Measurements from ENCODE around the gene RPS6KB2.

RPS6KB2 gene

DNA sequence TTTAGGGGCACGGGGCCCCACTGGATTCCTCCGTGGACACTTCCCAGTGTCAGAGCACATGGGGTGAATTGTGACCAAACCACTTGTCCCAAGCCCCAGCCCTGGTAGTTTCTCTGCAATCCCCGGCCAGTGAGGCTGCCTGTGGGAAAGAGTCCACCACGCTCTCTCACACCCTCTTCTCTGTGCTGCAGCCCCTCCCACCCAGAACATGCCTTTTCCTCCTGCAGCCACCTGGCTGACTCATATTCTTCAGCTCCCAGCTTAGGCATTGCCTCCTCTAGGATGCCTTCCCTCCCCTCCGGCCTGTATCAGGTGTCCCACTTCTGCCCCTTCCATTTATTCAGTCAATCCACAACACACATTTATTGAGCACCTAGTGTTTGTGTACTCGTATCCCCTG, 5.4 kb upstream of the RPS6KB2 start:
- TF ChIP-seq REST (IDR thresholded peaks at IDR 0.05; ENCODE audit: insufficient read depth in 1 of 2, low read depth in 2 of 2, low read length in 2 of 2) (no peak), TAF1 (IDR thresholded peaks at IDR 0.05; ENCODE audit: borderline replicate concordance, insufficient read depth, low read length) (no peak), FOXP2 (optimal IDR thresholded peaks at IDR 0.05; ENCODE audit: borderline replicate concordance, extremely low read depth, extremely low read length, insufficient read depth) (no peak), SIN3A (IDR thresholded peaks at IDR 0.05; ENCODE audit: borderline replicate concordance, insufficient read depth, low read length) (no peak), POLR2AphosphoS5 (IDR thresholded peaks at IDR 0.05; ENCODE audit: low read depth, low read length) (no peak)

DNA sequence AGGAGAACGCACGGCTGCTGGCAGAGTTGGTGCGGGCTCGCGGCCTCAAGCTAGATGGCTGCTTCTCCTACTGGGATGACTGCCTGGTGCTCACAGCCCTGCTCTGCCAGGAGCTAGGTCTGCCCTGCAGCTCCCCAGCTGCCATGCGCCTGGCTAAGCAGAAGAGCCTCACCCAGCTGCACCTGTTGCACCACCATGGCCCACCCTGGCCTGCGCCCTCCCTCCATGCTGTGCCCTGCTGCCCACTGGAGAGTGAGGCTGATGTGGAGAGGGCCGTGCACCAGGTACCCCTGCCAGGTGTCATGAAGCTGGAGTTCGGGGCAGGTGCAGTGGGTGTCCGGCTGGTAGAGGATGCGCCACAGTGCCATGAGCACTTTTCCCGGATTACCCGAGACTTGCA, 4.8 kb upstream of the RPS6KB2 start:
- TF ChIP-seq SIN3A (IDR thresholded peaks at IDR 0.05; ENCODE audit: borderline replicate concordance, insufficient read depth, low read length), result no peak
- no peak for TF ChIP-seq FOXP2 (optimal IDR thresholded peaks at IDR 0.05; ENCODE audit: borderline replicate concordance, extremely low read depth, extremely low read length, insufficient read depth)
- TF ChIP-seq TAF1 (IDR thresholded peaks at IDR 0.05; ENCODE audit: borderline replicate concordance, insufficient read depth, low read length), result no peak
- no peak for TF ChIP-seq POLR2AphosphoS5 (IDR thresholded peaks at IDR 0.05; ENCODE audit: low read depth, low read length)
- no peak for TF ChIP-seq REST (IDR thresholded peaks at IDR 0.05; ENCODE audit: insufficient read depth in 1 of 2, low read depth in 2 of 2, low read length in 2 of 2)

DNA sequence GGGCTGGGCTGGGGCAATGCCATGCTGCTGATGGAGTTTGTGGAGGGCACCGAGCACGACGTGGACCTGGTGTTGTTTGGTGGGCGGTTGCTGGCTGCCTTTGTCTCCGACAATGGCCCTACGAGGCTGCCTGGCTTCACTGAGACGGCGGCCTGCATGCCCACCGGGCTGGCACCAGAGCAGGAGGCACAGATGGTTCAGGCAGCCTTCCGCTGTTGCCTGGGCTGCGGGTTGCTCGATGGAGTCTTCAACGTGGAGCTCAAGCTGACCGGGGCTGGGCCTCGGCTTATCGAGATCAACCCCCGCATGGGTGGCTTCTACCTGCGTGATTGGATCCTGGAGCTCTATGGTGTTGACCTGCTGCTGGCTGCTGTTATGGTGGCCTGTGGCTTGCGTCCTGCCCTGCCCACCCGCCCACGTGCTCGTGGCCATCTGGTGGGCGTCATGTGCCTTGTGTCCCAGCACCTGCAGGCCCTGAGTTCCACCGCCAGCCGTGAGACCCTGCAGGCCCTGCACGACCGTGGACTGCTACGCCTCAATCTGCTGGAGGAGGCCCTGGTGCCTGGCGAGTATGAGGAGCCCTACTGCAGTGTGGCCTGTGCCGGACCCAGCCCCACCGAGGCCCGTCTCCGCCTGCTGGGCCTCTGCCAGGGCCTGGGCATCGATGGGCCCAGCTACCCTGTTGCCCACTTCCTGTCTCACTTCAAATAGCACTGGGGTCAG, 4.2 kb upstream of the RPS6KB2 start:
- TF ChIP-seq TAF1 (IDR thresholded peaks at IDR 0.05; ENCODE audit: borderline replicate concordance, insufficient read depth, low read length) (no peak), SIN3A (IDR thresholded peaks at IDR 0.05; ENCODE audit: borderline replicate concordance, insufficient read depth, low read length) (no peak), POLR2AphosphoS5 (IDR thresholded peaks at IDR 0.05; ENCODE audit: low read depth, low read length) (no peak), FOXP2 (optimal IDR thresholded peaks at IDR 0.05; ENCODE audit: borderline replicate concordance, extremely low read depth, extremely low read length, insufficient read depth) (no peak), REST (IDR thresholded peaks at IDR 0.05; ENCODE audit: insufficient read depth in 1 of 2, low read depth in 2 of 2, low read length in 2 of 2) (no peak)

GRCh38 chr11:67429038-67429668, 859 bp downstream of the RPS6KB2 start:
- TF ChIP-seq REST (IDR thresholded peaks at IDR 0.05; ENCODE audit: insufficient read depth in 1 of 2, low read depth in 2 of 2, low read length in 2 of 2) (no peak), POLR2AphosphoS5 (IDR thresholded peaks at IDR 0.05; ENCODE audit: low read depth, low read length) (no peak), TAF1 (IDR thresholded peaks at IDR 0.05; ENCODE audit: borderline replicate concordance, insufficient read depth, low read length) (no peak), SIN3A (IDR thresholded peaks at IDR 0.05; ENCODE audit: borderline replicate concordance, insufficient read depth, low read length) (no peak), FOXP2 (optimal IDR thresholded peaks at IDR 0.05; ENCODE audit: borderline replicate concordance, extremely low read depth, extremely low read length, insufficient read depth) (no peak)
